Measurements from ENCODE around the gene C6orf15.
"Not testable (repeated sequence)": the region's sequence is repeated elsewhere in the genome, so short reads cannot be mapped to it uniquely, and the experiment has no call there.

C6orf15 gene

GRCh38 chr6:31098449-31098938 is 13.9 kb downstream of the C6orf15 start:
- DNase-seq, result no peak

- no peak for DNase-seq
These were observed 15.7 kb downstream of the C6orf15 start for GRCh38 chr6:31096656-31097055.

- no peak for DNase-seq
These were observed 16.2 kb downstream of the C6orf15 start for GRCh38 chr6:31096215-31096614.

- DNase-seq, result no peak
These were observed 17.9 kb downstream of the C6orf15 start for GRCh38 chr6:31094389-31094881.

- no peak for DNase-seq
These were observed 19.4 kb downstream of the C6orf15 start for GRCh38 chr6:31092769-31093505.

GRCh38 chr6:31092238-31092637 is 20.1 kb downstream of the C6orf15 start:
- no peak for DNase-seq

GRCh38 chr6:31091680-31092079 is 20.7 kb downstream of the C6orf15 start:
- DNase-seq, result no peak

- DNase-seq, result no peak
These were observed 21.4 kb downstream of the C6orf15 start for GRCh38 chr6:31090973-31091364.

- no peak for DNase-seq
These were observed 22.0 kb downstream of the C6orf15 start for GRCh38 chr6:31090275-31090972.

GRCh38 chr6:31087494-31088089 is 24.8 kb downstream of the C6orf15 start:
- DNase-seq, result peak; percentile 57

GRCh38 chr6:31086788-31087440 is 25.5 kb downstream of the C6orf15 start:
- no peak for DNase-seq

GRCh38 chr6:31083742-31084354 is 28.5 kb downstream of the C6orf15 start:
- DNase-seq, result no peak

- no peak for DNase-seq
These were observed 30.5 kb downstream of the C6orf15 start for GRCh38 chr6:31081872-31082271.

GRCh38 chr6:31079656-31080261 is 32.6 kb downstream of the C6orf15 start:
- DNase-seq, result peak; percentile 14

GRCh38 chr6:31076611-31077010 is 35.8 kb downstream of the C6orf15 start:
- DNase-seq, result no peak

GRCh38 chr6:31075528-31075927 is 36.8 kb downstream of the C6orf15 start:
- DNase-seq, result no peak

- DNase-seq, result no peak
These were observed 38.0 kb downstream of the C6orf15 start for GRCh38 chr6:31074401-31074800.

GRCh38 chr6:31070711-31071197 is 41.6 kb downstream of the C6orf15 start:
- no peak for DNase-seq

- peak; percentile 36 for DNase-seq
These were observed 43.6 kb downstream of the C6orf15 start for GRCh38 chr6:31068669-31069340.

GRCh38 chr6:31067891-31068668 is 44.3 kb downstream of the C6orf15 start:
- DNase-seq, result not testable (repeated sequence)

- DNase-seq, result not testable (repeated sequence)
These were observed 45.3 kb downstream of the C6orf15 start for GRCh38 chr6:31067028-31067427.
